PC-3 (cell line): ENCODE data around the gene ELAVL3. TPM values are rescaled to one million over a fixed set of nuclear protein-coding genes. Genes with fewer than 3 reads are reported as not detected.
A peak's percentile ranks its signal among the peaks of the same experiment; 100 is the strongest.

Source experiments
- ATAC-seq: fragments of 200-7000 bp; cut with Tn5 transposase; 2 replicates; pipeline ENCODE4 v1.9.1; 2020; ENCODE audit warnings: mild to moderate bottlenecking, moderate library complexity
- BruUV-seq: library from RNA; stranded (reverse); fragments of 400-500 nt; replicated peaks from 2 replicates; lab custom pipeline; 2021; lab: Mats Ljungman, UMichigan
- CTCF ChIA-PET: fragments of 300-600 bp; sonication (Branson Sonifier 250); formaldehyde crosslinking; loops from one replicate; lab custom pipeline; 2022; ENCODE audit warnings: antibody characterized with exemption; lab: Charles Lee
- POLR2A ChIA-PET: fragments of 300-600 bp; sonication (Branson Sonifier 250); formaldehyde crosslinking; loops from one replicate; lab custom pipeline; 2022; ENCODE audit warnings: antibody characterized with exemption; ENCODE audit not compliant: unreplicated experiment; lab: Charles Lee
- DNase-seq: peaks from one replicate; pipeline ENCODE4 v3.0.0-alpha.2; 2015
- H2AFZ ChIP-seq: fragments of 300-600 bp; sonication (generic); 2 replicates; pipeline ENCODE4 v1.6.0; 2016; ENCODE audit warnings: antibody characterized with exemption, low read length
- H3F3A ChIP-seq: fragments of 300-600 bp; sonication (generic); one replicate; pipeline ENCODE4 v1.6.0; 2017; ENCODE audit warnings: antibody characterized with exemption, low read length, control low read depth, mild to moderate bottlenecking; ENCODE audit not compliant: unreplicated experiment
- H3K27ac ChIP-seq: fragments of 300-600 bp; sonication (generic); 2 replicates; pipeline ENCODE4 v1.5.1; 2016; ENCODE audit warnings: mild to moderate bottlenecking, low read length
- H3K27me3 ChIP-seq: fragments of 300-600 bp; sonication (generic); 2 replicates; pipeline ENCODE4 v1.6.1; 2016; ENCODE audit warnings: low read length, mixed read lengths
- H3K36me3 ChIP-seq: fragments of 300-600 bp; sonication (generic); 2 replicates; pipeline ENCODE4 v1.6.1; 2016; ENCODE audit warnings: low read depth, mixed run types, low read length, mixed read lengths
- H3K4me1 ChIP-seq: fragments of 300-600 bp; sonication (generic); 2 replicates; pipeline ENCODE4 v1.5.1; 2016; ENCODE audit warnings: low read length; ENCODE audit not compliant: insufficient read depth
- H3K4me2 ChIP-seq: fragments of 300-600 bp; sonication (generic); 2 replicates; pipeline ENCODE4 v1.6.0; 2016; ENCODE audit warnings: low read length
- H3K4me3 ChIP-seq: fragments of 300-600 bp; sonication (generic); 2 replicates; pipeline ENCODE4 v1.5.1; 2016; ENCODE audit warnings: mild to moderate bottlenecking, low read length, mixed read lengths
- H3K79me2 ChIP-seq: fragments of 300-600 bp; sonication (generic); 2 replicates; pipeline ENCODE4 v1.6.1; 2017; ENCODE audit warnings: low read length, mixed read lengths
- H3K9ac ChIP-seq: fragments of 300-600 bp; sonication (generic); 2 replicates; pipeline ENCODE4 v1.6.0; 2016; ENCODE audit warnings: mild to moderate bottlenecking, low read length
- H3K9me2 ChIP-seq: fragments of 300-600 bp; sonication (generic); replicated peaks from 2 replicates; pipeline ENCODE4 v1.6.1; 2016; ENCODE audit warnings: mixed run types, low read length, mixed read lengths
- H3K9me3 ChIP-seq: fragments of 300-600 bp; sonication (generic); 2 replicates; pipeline ENCODE4 v1.6.1; 2016; ENCODE audit warnings: low read length, mixed read lengths
- H4K20me1 ChIP-seq: fragments of 300-600 bp; sonication (generic); 2 replicates; pipeline ENCODE4 v1.6.1; 2016; ENCODE audit warnings: low read length, mixed read lengths
- EZH2 ChIP-seq: fragments of 300-600 bp; sonication (generic); IDR thresholded peaks from one replicate; pipeline ENCODE4 v1.6.1; 2017; ENCODE audit warnings: antibody characterized with exemption, mild to moderate bottlenecking, low read length; ENCODE audit not compliant: unreplicated experiment
- EZH2phosphoT487 ChIP-seq: fragments of 300-600 bp; sonication (generic); IDR thresholded peaks from 2 replicates; pipeline ENCODE4 v1.6.1; 2018; ENCODE audit warnings: mild to moderate bottlenecking, antibody characterized with exemption, low read length, borderline replicate concordance
- intact Hi-C: fragments of 100-400 bp; cut with micrococcal nuclease; formaldehyde crosslinking; loops from 2 replicates; pipeline ENCODE4 v1.9.0; 2023
- total RNA-seq: library from RNA; depleted of rRNA; stranded (reverse); fragments of >200 nt; gene quantifications from 2 replicates; pipeline ENCODE4 v1.2.3, GENCODE V29; 2014
- TF ChIP-seq, protein P1 (sequence below): fragments of 300-600 bp; sonication (generic); conservative IDR thresholded peaks from 2 replicates; pipeline ENCODE4 v1.5.1; 2017; ENCODE audit warnings: antibody characterized with exemption, low read depth, mild to moderate bottlenecking, low read length

Gene ELAVL3
- total RNA-seq, 1 experiment from 2014 or later, result not detected

- Histone ChIP-seq H3K4me3 (no peak overlapping the region), H3K27ac (no peak overlapping the region), H3K27me3 (no peaks in the 10 kb centered on the region), H4K20me1 (no peaks in the 10 kb centered on the region), H3K9me3 (no peaks in the 10 kb centered on the region), H3K9ac (no peak overlapping the region), H3K9me2 (no peaks in the 10 kb centered on the region), H3K4me2 (peak overlapping the region; percentile 11), H2AFZ (no peak overlapping the region), H3K36me3 (peaks cover 5% of the 10 kb centered on the region; the same call in 1 of the 2 replicates), H3K79me2 (peaks cover 4% of the 10 kb centered on the region; the same call in 1 of the 2 replicates), H3K4me1 (peaks cover 15% of the 10 kb centered on the region), H3F3A (no peaks in the 10 kb centered on the region)
- ChIA-PET CTCF (no interaction called here), POLR2A (no interaction called here)
- ATAC-seq, result no peak
- intact Hi-C loops, result no loop called here
- TF ChIP-seq EZH2 (no peak), EZH2phosphoT487 (no peak)
- TF ChIP-seq, protein P1, sequence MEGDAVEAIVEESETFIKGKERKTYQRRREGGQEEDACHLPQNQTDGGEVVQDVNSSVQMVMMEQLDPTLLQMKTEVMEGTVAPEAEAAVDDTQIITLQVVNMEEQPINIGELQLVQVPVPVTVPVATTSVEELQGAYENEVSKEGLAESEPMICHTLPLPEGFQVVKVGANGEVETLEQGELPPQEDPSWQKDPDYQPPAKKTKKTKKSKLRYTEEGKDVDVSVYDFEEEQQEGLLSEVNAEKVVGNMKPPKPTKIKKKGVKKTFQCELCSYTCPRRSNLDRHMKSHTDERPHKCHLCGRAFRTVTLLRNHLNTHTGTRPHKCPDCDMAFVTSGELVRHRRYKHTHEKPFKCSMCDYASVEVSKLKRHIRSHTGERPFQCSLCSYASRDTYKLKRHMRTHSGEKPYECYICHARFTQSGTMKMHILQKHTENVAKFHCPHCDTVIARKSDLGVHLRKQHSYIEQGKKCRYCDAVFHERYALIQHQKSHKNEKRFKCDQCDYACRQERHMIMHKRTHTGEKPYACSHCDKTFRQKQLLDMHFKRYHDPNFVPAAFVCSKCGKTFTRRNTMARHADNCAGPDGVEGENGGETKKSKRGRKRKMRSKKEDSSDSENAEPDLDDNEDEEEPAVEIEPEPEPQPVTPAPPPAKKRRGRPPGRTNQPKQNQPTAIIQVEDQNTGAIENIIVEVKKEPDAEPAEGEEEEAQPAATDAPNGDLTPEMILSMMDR, result no peak
- DNase-seq, result no peak
- BruUV-seq, result no TSS peak
These were observed 26.1 kb upstream of the ELAVL3 start for GRCh38 chr19:11506967-11507366.

DNA sequence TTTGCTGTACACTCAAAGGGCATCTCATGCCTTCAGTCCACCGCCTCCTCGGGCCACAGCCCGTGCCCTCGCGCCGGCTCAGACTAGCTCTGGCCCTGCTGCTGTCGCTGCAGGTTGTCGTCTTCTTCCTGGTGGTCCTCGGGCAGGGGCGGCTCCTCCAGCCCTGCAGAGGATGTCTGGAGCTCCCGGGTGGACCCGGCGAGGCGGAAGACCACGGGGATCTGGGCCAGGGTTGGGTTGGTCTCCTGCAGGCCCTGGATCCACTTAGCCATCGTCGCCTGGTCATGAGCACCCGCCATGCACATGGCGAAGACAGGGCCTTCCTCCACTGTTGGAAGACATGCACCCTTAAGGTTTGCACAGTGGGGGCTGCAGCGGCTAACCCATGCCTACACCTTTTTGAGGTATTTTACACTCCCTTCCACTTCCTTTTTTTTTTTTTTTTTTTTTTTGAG is 25.3 kb upstream of the ELAVL3 start:
- ChIA-PET CTCF (no interaction called here), POLR2A (no interaction called here)
- no peak for TF ChIP-seq EZH2phosphoT487
- TF ChIP-seq EZH2, result no peak
- TF ChIP-seq, protein P1, result no peak

DNA sequence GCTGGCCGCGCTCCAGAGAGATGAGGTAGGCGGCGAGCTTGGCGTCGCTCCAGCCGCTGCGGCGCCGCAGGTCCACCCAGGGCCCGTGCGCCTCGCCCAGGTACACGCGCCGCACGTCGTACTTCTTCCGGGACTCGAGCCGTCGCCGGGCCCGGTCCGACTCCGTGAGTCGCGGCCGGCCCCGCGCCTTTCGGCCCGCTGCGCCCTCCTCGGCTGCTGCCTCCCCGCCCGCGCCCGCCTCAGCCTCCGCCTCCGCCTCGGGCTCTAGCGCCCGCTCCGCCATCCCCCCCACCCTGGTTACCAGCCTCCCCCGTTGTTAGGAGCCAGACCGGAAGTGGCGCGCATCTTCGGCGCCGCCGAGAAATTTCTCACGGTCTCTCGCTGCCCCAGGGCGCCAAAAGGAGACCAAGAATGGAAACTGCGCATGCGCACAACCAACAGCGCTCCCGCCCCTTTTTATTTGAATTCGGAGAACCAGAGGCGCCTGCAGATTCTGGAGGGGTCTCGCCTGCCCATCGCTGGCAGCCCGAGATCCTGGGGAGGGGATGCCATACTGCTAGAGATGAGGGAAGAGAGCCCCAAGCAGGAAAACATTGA is 24.8 kb upstream of the ELAVL3 start, which contains the start of gene ZNF653:
TSS of gene ZNF653 (minus strand) at position 336 of the 597 bp plus-strand sequence. CDS start at position 283, 53 bp downstream.
- intact Hi-C loops, result loop anchor here (1.0 to 2.0 kb wide), 3 partner anchors 23 to 70 kb away; partner anchors contain the start of genes ECSIT, ELOF1, ODAD3 and PRKCSH
- H3K9ac ChIP-seq, result peak within 1 kb of the TSS; percentile 80
- H3K4me3 ChIP-seq, result peak within 1 kb of the TSS; percentile 84
- ChIA-PET POLR2A (interaction anchor here (0.6 kb wide), 2 partner anchors 79 to 160 kb away, joined by 5 to 8 read pairs; partner anchors contain the start of gene TMEM205), CTCF (no interaction called here)
- DNase-seq, result peak; percentile 99
- peak within 1 kb of the TSS; percentile 65 for H3K27ac ChIP-seq
- TF ChIP-seq, protein P1, result no peak
- no peak for TF ChIP-seq EZH2
- no peaks in the 10 kb centered on the region for H3F3A ChIP-seq
- peak within 1 kb of the TSS; percentile 72 for H2AFZ ChIP-seq
- no peaks in the 10 kb centered on the region for H3K9me3 ChIP-seq
- ATAC-seq, result peak; percentile 61
- H3K79me2 ChIP-seq, result peaks cover 4% of the 10 kb centered on the region; the same call in 1 of the 2 replicates
- no TSS peak for BruUV-seq
- peak within 1 kb of the TSS; percentile 98 for H3K4me2 ChIP-seq
- peaks cover 15% of the 10 kb centered on the region for H3K4me1 ChIP-seq
- H3K9me2 ChIP-seq, result no peaks in the 10 kb centered on the region
- H3K36me3 ChIP-seq, result no peaks in the 10 kb centered on the region
- no peaks in the 10 kb centered on the region for H3K27me3 ChIP-seq
- H4K20me1 ChIP-seq, result no peaks in the 10 kb centered on the region

More for the DNA sequence above, 25.3 kb upstream of the ELAVL3 start:
- intact Hi-C loops, result no loop called here
- Histone ChIP-seq H3K27ac (no peak overlapping the region), H2AFZ (peak overlapping the region; percentile 70), H3F3A (no peaks in the 10 kb centered on the region), H3K9me3 (no peaks in the 10 kb centered on the region), H3K9me2 (no peaks in the 10 kb centered on the region), H4K20me1 (no peaks in the 10 kb centered on the region), H3K79me2 (peaks cover 4% of the 10 kb centered on the region; the same call in 1 of the 2 replicates), H3K9ac (peak overlapping the region; percentile 80), H3K4me1 (peaks cover 15% of the 10 kb centered on the region), H3K4me3 (peak overlapping the region; percentile 84), H3K27me3 (no peaks in the 10 kb centered on the region), H3K4me2 (peak overlapping the region; percentile 98), H3K36me3 (peaks cover 3% of the 10 kb centered on the region; the same call in 1 of the 2 replicates)
- TSS peak; percentile 80 for BruUV-seq
- ATAC-seq (peak; percentile 18), DNase-seq (no peak)
